GM04504 (cell line): ENCODE data around the gene CARMIL1.

Source experiments
- DNase-seq: peaks from one replicate; pipeline ENCODE4 v3.0.0-alpha.2; 2012; ENCODE audit warnings: low read depth

The CARMIL1 gene

DNA sequence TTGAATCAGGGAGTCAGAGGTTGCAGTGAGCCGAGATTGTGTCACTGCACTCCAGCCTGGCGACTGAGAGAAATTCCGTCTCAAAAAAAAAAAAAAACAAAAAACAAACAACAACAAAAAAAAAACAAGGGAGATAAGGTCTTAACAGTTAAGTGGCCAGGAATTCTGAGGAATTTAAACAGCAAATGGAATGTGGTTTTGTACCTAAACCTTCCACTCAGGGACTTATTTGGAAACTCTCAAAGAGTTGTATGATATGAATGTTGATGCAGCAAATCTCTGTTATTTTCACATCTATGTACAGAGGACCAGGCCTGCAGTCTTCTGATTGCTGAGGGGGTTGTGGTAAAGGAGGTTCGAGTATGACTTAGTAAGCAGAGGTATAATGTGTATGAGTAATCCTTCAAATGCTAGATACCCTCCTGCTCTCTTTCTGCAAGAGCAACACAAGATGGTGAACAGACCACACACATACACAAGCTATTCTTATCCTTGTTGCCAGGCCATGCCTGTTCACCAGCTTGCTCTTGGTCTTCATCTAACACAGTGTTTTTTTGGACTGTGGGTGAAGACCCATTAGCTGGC is 197.9 kb downstream of the CARMIL1 start:
- DNase-seq = no peak

DNA sequence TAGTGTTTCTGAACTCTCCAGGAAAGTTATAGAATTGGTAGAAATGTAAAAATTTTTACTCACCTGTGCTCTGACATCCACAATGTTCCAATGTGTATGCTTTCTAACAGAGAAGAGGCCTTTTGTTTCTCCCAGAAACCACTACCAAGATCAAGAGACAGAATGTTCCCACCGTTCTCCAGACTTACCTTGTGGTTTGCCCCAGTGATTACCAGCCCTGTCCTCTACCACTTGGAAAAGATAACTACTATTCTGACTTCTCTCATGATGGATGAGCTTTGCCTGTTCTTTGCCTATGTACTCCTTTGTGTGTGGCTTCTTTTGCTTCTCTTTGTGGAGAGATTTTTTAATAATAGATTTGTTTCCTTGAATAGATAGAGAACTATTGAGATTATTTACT is 199.8 kb downstream of the CARMIL1 start:
- no peak for DNase-seq

- no peak for DNase-seq
Observed at GRCh38 chr6:25481267-25481666, 202.1 kb downstream of the CARMIL1 start.

DNA sequence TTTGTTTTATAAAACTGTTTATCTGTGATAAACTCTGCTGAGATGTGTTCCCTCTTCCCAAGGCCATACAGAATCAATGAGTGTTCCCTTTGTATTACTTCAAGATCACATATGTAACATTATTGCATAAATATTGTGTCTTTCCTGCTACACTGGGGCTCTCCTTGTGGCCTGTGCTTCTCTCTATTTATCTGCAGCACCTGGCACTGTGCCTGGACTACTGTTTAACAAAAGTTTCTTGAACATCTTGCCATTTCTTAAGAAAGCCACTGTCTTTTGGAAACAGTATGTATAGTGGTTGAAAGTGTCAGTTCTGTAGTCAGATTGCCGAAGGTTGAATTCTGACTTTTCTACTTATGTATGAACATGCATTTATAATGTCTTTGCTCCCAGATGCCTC is 203.8 kb downstream of the CARMIL1 start:
- DNase-seq = no peak

- no peak for DNase-seq
Observed at GRCh38 chr6:25483943-25484342, 204.8 kb downstream of the CARMIL1 start.

DNA sequence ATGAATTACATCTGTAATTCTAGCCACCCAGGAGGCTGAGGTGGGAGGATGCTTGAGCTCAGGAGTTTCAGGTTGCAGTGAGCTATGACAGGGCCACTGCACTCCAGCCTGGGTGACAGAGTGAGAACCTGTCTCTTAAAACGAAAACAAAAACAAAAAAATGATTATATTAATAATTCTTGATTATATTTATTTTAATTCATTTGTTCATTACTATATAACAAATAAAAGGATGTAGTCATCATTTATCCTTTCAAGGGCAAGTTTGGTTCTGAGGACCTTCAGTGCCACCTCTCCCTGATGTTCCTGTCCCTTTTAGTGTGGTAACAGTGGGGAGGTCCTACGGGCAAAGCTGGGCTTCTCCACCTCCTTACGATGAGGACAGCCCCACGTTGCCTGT is 205.7 kb downstream of the CARMIL1 start:
- no peak for DNase-seq

DNA sequence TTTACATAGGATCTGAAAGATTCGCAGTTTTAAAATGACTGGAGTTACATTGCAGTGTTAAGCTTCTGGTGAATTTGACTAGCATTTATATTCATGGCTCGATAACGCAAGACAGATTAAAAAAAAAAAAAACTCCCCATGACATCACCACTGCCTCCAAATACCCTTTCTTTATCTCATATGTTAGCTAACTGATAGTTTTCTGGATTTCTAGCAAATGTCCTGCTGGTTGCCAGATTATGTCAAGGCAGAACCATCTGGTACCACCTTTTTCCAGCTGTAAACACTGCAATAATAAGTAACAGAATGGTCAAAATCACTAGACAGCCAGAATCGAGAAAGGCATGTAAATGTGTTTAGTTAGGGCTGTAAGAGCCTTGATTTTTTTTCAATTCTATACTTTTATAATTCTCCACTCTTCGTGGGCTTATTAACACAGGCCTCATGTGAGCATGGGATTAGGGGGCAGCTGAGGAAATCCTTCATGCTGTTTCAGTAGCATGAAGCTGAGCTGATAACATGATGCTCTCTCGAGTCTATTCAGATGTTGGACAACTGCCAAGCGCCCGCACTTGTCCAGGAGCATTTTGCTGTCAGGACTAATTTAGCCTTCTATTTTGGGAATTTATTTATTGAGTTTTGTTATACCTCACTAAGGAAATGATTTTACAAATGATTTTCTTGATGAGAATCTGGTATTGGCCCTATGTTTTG is 206.8 kb downstream of the CARMIL1 start:
- DNase-seq = no peak

- DNase-seq = no peak
Observed at GRCh38 chr6:25486550-25486949, 207.4 kb downstream of the CARMIL1 start.

- DNase-seq = no peak
Observed at GRCh38 chr6:25487012-25487411, 207.8 kb downstream of the CARMIL1 start.

GRCh38 chr6:25488156-25488555 is 209.0 kb downstream of the CARMIL1 start:
- DNase-seq = no peak

GRCh38 chr6:25489399-25489798 is 210.2 kb downstream of the CARMIL1 start:
- DNase-seq = no peak

DNA sequence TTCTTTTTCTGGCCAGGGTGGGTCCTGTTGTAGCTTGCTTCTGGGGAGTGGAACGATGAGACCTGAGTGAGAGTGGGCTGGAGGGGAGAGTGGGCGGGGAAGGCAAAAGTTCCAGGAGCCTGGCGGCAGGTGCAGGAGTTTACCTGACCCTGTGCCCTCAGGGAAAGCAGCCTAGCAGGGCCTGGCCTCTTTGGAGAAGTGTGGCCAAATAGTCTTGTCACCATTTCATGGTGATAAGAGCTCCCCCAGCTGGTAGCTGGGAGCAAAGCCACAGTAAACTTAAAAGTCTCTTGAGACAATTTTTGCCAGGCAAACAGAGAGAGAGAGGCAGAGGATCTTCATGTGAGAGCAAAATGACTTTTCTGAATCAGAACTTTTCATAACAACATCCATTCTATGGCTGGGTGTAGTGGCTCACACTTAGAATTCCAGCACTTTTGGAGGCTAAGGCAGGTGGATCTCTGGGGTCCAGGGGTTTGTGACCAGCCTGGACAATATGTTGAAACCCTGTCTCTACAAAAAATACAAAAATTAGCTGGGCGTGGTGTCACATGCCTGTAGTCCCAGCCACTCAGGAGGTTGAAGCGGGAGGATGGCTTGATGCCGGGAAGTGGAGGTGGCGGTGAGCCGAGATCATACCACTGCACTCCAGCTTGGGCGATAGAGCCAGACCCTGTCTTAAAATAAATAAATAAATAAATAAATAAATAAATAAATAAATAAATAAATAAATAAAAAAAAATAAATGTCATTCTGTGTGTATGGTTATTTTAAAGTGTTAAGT is 211.0 kb downstream of the CARMIL1 start:
- DNase-seq = peak; percentile 60

- DNase-seq = no peak
Observed at GRCh38 chr6:25492951-25493350, 213.8 kb downstream of the CARMIL1 start.

GRCh38 chr6:25494469-25494868 is 215.3 kb downstream of the CARMIL1 start:
- DNase-seq = no peak

- no peak for DNase-seq
Observed at GRCh38 chr6:25497383-25498040, 218.3 kb downstream of the CARMIL1 start.

- DNase-seq = no peak
Observed at GRCh38 chr6:25498505-25498904, 219.3 kb downstream of the CARMIL1 start.

DNA sequence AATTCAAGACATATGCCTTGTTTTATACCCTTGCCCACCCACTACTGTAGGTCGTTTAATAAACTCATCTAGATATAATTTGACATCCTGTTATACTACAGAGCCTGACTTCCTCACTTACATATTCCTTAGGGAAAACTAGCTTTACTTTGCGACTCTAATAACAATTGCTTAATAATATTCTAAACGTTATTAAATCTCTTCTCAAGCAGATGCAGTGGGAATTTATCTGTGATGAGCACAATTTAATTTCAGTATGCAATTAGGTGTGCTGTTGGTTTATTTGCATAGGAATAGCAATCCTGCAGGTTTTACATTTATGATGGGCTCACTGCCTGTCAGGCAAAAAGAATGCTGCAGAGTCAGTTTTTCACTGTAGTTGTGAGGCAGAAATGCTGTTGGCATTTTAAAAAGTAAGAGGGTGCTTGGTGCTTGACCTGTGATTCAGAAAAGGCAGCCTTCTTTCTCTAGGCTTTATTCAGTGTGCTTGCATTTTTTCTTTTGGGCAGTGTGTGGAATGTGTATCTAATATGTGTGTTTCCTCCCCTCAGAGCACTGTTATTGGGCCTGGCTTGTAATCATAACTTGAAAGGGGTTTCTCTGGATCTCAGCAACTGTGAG is 220.6 kb downstream of the CARMIL1 start:
- DNase-seq = no peak

GRCh38 chr6:25503686-25504085 is 224.5 kb downstream of the CARMIL1 start:
- no peak for DNase-seq

GRCh38 chr6:25504661-25505060 is 225.5 kb downstream of the CARMIL1 start:
- DNase-seq = peak; percentile 12

DNA sequence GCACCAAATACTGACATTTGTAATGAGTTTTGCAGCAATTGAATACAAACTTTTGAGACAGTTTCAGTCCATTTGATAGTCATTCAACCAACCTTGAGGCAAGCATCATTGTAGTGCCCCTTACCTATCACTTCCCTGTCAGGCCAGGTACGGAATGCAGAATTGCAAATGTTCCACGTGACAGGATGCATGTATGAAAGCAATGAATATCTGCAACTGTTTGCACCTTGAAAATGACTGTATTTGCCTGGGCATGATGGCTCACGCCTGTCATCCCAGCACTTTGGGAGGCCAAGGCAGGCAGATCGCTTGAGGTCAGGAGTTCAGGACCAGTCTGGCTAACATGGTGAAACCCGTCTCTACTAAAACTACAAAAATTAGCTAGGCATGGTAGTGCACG is 226.8 kb downstream of the CARMIL1 start:
- DNase-seq = no peak

GRCh38 chr6:25508051-25508450 is 228.9 kb downstream of the CARMIL1 start:
- DNase-seq = no peak

GRCh38 chr6:25511376-25511775 is 232.2 kb downstream of the CARMIL1 start:
- no peak for DNase-seq
